Effector memory CD4-positive, alpha-beta T cell (primary cell): Measurements from ENCODE around the gene CHST3.

Source experiments
- DNase-seq, 3 donors: peaks; one replicate each; pipeline ENCODE4 v3.0.0-alpha.2; 2020
- H3K27ac ChIP-seq: 2 replicates; pipeline ENCODE4 v1.7.0; 2013; ENCODE audit warnings: mild to moderate bottlenecking, low read length, moderate library complexity; ENCODE audit not compliant: insufficient read depth, poor library complexity, severe bottlenecking
- H3K27me3 ChIP-seq: replicated peaks from 2 replicates; pipeline ENCODE4 v1.7.0; 2013; ENCODE audit warnings: mild to moderate bottlenecking, low read length; ENCODE audit not compliant: insufficient read depth, control insufficient read depth, poor library complexity, severe bottlenecking
- H3K36me3 ChIP-seq: 2 replicates; pipeline ENCODE4 v1.7.0; 2013; ENCODE audit warnings: mild to moderate bottlenecking, low read length, moderate library complexity; ENCODE audit not compliant: control insufficient read depth, insufficient read depth
- H3K4me1 ChIP-seq: 2 replicates; pipeline ENCODE4 v1.7.0; 2013; ENCODE audit warnings: low read length, mild to moderate bottlenecking; ENCODE audit not compliant: control insufficient read depth, insufficient read depth, poor library complexity, severe bottlenecking
- H3K4me3 ChIP-seq: 2 replicates; pipeline ENCODE4 v1.7.0; 2013; ENCODE audit warnings: low read length, low read depth, mild to moderate bottlenecking; ENCODE audit not compliant: insufficient read depth, poor library complexity, severe bottlenecking
- H3K9me3 ChIP-seq: 2 replicates; pipeline ENCODE4 v1.7.0; 2013; ENCODE audit warnings: mild to moderate bottlenecking, low read length, moderate library complexity; ENCODE audit not compliant: control insufficient read depth

Gene CHST3

GRCh38 chr10:72016608-72017300 is 52.6 kb downstream of the CHST3 start:
- Histone ChIP-seq H3K27me3 (no peaks in the 10 kb centered on the region), H3K27ac (no peak overlapping the region), H3K9me3 (no peaks in the 10 kb centered on the region), H3K4me3 (no peak overlapping the region), H3K4me1 (no peaks in the 10 kb centered on the region), H3K36me3 (no peaks in the 10 kb centered on the region)
- DNase-seq, result no peak

- H3K36me3 ChIP-seq, result no peaks in the 10 kb centered on the region
- H3K9me3 ChIP-seq, result no peaks in the 10 kb centered on the region
- H3K4me1 ChIP-seq, result no peaks in the 10 kb centered on the region
- H3K27me3 ChIP-seq, result no peaks in the 10 kb centered on the region
- no peak overlapping the region for H3K4me3 ChIP-seq
- H3K27ac ChIP-seq, result no peak overlapping the region
- DNase-seq, result no peak
Observed at GRCh38 chr10:72019085-72019876, 55.1 kb downstream of the CHST3 start.

GRCh38 chr10:72020914-72021809 is 57.0 kb downstream of the CHST3 start:
- DNase-seq, result no peak
- no peaks in the 10 kb centered on the region for H3K36me3 ChIP-seq

GRCh38 chr10:72022228-72022627 is 58.0 kb downstream of the CHST3 start:
- no peak overlapping the region for H3K4me3 ChIP-seq
- H3K36me3 ChIP-seq, result no peaks in the 10 kb centered on the region
- no peaks in the 10 kb centered on the region for H3K27me3 ChIP-seq
- H3K9me3 ChIP-seq, result no peaks in the 10 kb centered on the region
- no peaks in the 10 kb centered on the region for H3K4me1 ChIP-seq
- DNase-seq, result no peak
- no peak overlapping the region for H3K27ac ChIP-seq

More at GRCh38 chr10:72020914-72021809, 57.0 kb downstream of the CHST3 start:
- Histone ChIP-seq H3K27me3 (no peaks in the 10 kb centered on the region), H3K9me3 (no peaks in the 10 kb centered on the region), H3K27ac (no peak overlapping the region), H3K4me3 (no peak overlapping the region), H3K4me1 (no peaks in the 10 kb centered on the region)

- no peaks in the 10 kb centered on the region for H3K4me1 ChIP-seq
- no peaks in the 10 kb centered on the region for H3K27me3 ChIP-seq
- no peak overlapping the region for H3K27ac ChIP-seq
- H3K36me3 ChIP-seq, result no peaks in the 10 kb centered on the region
- DNase-seq, result no peak
- H3K9me3 ChIP-seq, result no peaks in the 10 kb centered on the region
- no peak overlapping the region for H3K4me3 ChIP-seq
Observed at GRCh38 chr10:72024596-72024995, 60.4 kb downstream of the CHST3 start.

- no peak overlapping the region for H3K4me3 ChIP-seq
- no peak for DNase-seq
- no peaks in the 10 kb centered on the region for H3K4me1 ChIP-seq
- H3K27ac ChIP-seq, result no peak overlapping the region
- H3K9me3 ChIP-seq, result no peaks in the 10 kb centered on the region
- no peaks in the 10 kb centered on the region for H3K27me3 ChIP-seq
- H3K36me3 ChIP-seq, result no peaks in the 10 kb centered on the region
Observed at GRCh38 chr10:72025400-72025799, 61.2 kb downstream of the CHST3 start.

GRCh38 chr10:72025832-72026231 is 61.6 kb downstream of the CHST3 start:
- Histone ChIP-seq H3K27me3 (no peaks in the 10 kb centered on the region), H3K9me3 (no peaks in the 10 kb centered on the region), H3K4me3 (no peak overlapping the region), H3K27ac (no peak overlapping the region), H3K36me3 (no peaks in the 10 kb centered on the region), H3K4me1 (no peaks in the 10 kb centered on the region)
- no peak for DNase-seq

GRCh38 chr10:72026278-72027111 is 62.3 kb downstream of the CHST3 start:
- Histone ChIP-seq H3K9me3 (no peaks in the 10 kb centered on the region), H3K36me3 (no peaks in the 10 kb centered on the region), H3K27ac (no peak overlapping the region), H3K27me3 (no peaks in the 10 kb centered on the region), H3K4me1 (no peaks in the 10 kb centered on the region), H3K4me3 (no peak overlapping the region)
- DNase-seq, result no peak

- H3K36me3 ChIP-seq, result no peaks in the 10 kb centered on the region
- no peaks in the 10 kb centered on the region for H3K9me3 ChIP-seq
- DNase-seq, result no peak
- H3K4me1 ChIP-seq, result no peaks in the 10 kb centered on the region
- peaks cover 3% of the 10 kb centered on the region for H3K27me3 ChIP-seq
- H3K27ac ChIP-seq, result no peak overlapping the region
- H3K4me3 ChIP-seq, result no peak overlapping the region
Observed at GRCh38 chr10:72027498-72027897, 63.3 kb downstream of the CHST3 start.
